Femur (tissue), 1 donor: ENCODE measurements around the gene CEP295NL.
"Not testable (repeated sequence)": the region's sequence is repeated elsewhere in the genome, so short reads cannot be mapped to it uniquely, and the experiment has no call there.

Experiments used
- DNase-seq: peaks from one replicate; pipeline ENCODE4 v3.0.0-alpha.2; 2017

CEP295NL gene

GRCh38 chr17:78901806-78902205 is 1.2 kb downstream of the CEP295NL start:
- no peak for DNase-seq

- no peak for DNase-seq
These were observed 2.2 kb downstream of the CEP295NL start for GRCh38 chr17:78900816-78901215.

GRCh38 chr17:78899361-78900260 is 3.4 kb downstream of the CEP295NL start:
- DNase-seq: peak; percentile 71

- DNase-seq: no peak
These were observed 4.1 kb downstream of the CEP295NL start for GRCh38 chr17:78898947-78899346.

- DNase-seq: no peak
These were observed 4.7 kb downstream of the CEP295NL start for GRCh38 chr17:78898075-78898836.

- DNase-seq: no peak
These were observed 5.3 kb downstream of the CEP295NL start for GRCh38 chr17:78897664-78898047.

- no peak for DNase-seq
These were observed 6.0 kb downstream of the CEP295NL start for GRCh38 chr17:78896834-78897663.

- no peak for DNase-seq
These were observed 6.7 kb downstream of the CEP295NL start for GRCh38 chr17:78896091-78896833.

GRCh38 chr17:78895322-78895721 is 7.7 kb downstream of the CEP295NL start:
- peak; percentile 66 for DNase-seq

- DNase-seq: no peak
These were observed 9.3 kb downstream of the CEP295NL start for GRCh38 chr17:78893684-78894083.

GRCh38 chr17:78892936-78893379 is 10.0 kb downstream of the CEP295NL start:
- no peak for DNase-seq

GRCh38 chr17:78892520-78892919 is 10.5 kb downstream of the CEP295NL start:
- no peak for DNase-seq

- DNase-seq: no peak
These were observed 10.9 kb downstream of the CEP295NL start for GRCh38 chr17:78892062-78892456.

- no peak for DNase-seq
These were observed 11.5 kb downstream of the CEP295NL start for GRCh38 chr17:78891406-78892061.

- peak; percentile 69 for DNase-seq
These were observed 12.5 kb downstream of the CEP295NL start for GRCh38 chr17:78890498-78890897.

- not testable (repeated sequence) for DNase-seq
These were observed 12.9 kb downstream of the CEP295NL start for GRCh38 chr17:78890096-78890495.

- no peak for DNase-seq
These were observed 13.5 kb downstream of the CEP295NL start for GRCh38 chr17:78889531-78889930.

GRCh38 chr17:78888941-78889518 is 14.0 kb downstream of the CEP295NL start:
- no peak for DNase-seq

GRCh38 chr17:78886954-78887353 is 16.0 kb downstream of the CEP295NL start:
- no peak for DNase-seq

- no peak for DNase-seq
These were observed 17.0 kb downstream of the CEP295NL start for GRCh38 chr17:78885956-78886355.
